GM12873 (cell line): ENCODE measurements around the gene UBE2D3.

Experiments
- TF ChIP-seq, protein P1 (sequence below): IDR thresholded peaks from 2 replicates; pipeline ENCODE4 v1.5.1; 2012; ENCODE audit warnings: low read depth, mild to moderate bottlenecking, moderate library complexity, low read length, control low read depth; ENCODE audit not compliant: insufficient read depth; ENCODE audit errors: missing control alignments

The UBE2D3 gene

DNA sequence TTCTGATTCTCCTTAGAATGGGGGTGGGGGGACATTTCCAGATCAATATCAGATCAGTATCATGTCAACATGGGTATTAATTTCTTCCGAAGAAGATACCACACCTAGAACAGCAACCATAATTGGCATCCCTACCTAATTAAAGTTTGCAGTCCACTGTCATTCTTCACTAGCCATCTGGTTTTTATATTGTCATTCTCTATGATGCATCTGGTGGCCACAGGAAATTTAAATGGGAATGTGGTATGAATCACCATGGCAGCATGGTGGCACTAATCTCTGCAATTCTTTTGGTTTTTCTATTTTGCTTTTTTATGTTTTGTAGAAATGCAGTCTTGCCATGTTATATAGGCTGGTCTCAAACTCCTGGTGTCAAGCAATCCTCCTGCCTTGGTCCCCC lies 16.6 kb upstream of the UBE2D3 start:
- TF ChIP-seq, protein P1, sequence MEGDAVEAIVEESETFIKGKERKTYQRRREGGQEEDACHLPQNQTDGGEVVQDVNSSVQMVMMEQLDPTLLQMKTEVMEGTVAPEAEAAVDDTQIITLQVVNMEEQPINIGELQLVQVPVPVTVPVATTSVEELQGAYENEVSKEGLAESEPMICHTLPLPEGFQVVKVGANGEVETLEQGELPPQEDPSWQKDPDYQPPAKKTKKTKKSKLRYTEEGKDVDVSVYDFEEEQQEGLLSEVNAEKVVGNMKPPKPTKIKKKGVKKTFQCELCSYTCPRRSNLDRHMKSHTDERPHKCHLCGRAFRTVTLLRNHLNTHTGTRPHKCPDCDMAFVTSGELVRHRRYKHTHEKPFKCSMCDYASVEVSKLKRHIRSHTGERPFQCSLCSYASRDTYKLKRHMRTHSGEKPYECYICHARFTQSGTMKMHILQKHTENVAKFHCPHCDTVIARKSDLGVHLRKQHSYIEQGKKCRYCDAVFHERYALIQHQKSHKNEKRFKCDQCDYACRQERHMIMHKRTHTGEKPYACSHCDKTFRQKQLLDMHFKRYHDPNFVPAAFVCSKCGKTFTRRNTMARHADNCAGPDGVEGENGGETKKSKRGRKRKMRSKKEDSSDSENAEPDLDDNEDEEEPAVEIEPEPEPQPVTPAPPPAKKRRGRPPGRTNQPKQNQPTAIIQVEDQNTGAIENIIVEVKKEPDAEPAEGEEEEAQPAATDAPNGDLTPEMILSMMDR = no peak

DNA sequence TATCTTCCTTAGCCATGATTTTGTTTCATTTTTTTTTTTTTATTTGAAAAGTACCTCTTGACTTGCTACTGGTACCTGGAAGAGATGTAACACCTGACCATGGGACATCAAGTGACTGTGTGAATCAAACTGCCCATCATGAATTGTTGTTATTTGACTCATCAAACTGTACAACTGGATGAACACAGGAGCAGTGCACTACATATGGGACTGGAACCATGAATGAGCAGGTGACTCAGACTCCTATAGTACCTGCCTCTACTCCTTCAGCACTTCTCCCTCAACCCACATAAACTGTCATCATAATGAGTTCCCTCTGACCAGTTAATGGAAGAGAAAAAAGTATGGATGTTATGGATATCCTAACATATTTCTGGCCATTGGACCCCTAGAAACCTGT lies 15.9 kb upstream of the UBE2D3 start:
- TF ChIP-seq, protein P1 = no peak

DNA sequence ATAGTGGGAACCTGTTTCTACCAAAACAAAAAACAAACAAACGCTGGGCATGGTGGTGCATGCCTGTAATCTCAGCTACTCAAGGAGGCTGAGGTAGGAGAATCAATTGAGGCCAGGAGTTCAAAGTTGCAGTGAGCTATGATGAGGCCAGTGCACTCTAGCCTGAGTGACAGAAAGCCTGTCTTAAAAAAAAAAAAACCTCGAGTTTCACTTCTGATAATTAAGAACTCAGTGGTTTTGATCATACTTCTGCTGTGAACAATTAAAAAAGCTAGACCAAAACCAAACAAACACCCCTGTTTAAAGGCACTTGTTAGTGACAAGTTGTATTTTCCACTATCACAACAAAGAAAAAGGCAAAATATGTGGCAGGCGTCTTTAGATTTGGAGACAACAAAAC lies 15.0 kb upstream of the UBE2D3 start:
- TF ChIP-seq, protein P1 = no peak

DNA sequence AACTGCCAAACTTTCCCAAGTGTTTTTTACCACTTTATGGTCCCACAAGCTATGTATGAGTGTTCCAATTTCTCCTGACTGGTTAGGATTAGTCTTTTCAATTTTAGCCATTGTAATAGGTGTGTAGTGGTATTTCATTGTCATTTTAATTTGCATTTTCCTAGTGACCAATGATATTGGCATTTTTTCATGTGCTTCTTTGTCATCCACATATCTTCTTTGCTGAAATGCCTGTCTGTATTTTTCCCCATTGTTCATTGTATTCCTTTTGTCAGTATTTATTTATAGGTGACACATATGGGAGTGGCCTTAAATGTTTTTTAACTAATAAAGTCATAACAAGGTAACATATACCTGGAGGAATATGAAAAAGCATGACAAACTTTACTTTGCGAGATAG lies 9.2 kb upstream of the UBE2D3 start:
- TF ChIP-seq, protein P1 = no peak

DNA sequence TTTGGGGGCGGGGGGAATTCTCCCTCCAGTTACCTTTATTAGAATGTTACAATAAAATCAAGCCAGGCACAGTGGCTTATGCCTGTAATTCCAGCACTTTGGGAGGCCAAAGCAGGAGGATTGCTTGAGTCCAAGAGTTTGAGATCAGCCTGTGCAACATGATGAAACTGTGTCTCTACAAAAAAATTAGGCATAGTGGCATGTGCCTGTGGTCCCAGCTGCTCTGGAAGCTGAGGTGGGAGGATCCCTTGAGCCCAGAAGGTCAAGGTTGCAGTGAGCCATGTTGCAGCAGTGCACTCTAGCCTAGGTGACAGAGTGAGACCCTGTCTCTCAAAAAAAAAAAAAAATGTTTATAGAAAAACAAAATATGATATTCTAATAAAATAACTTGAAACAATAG lies 5.3 kb upstream of the UBE2D3 start:
- TF ChIP-seq, protein P1 = no peak

DNA sequence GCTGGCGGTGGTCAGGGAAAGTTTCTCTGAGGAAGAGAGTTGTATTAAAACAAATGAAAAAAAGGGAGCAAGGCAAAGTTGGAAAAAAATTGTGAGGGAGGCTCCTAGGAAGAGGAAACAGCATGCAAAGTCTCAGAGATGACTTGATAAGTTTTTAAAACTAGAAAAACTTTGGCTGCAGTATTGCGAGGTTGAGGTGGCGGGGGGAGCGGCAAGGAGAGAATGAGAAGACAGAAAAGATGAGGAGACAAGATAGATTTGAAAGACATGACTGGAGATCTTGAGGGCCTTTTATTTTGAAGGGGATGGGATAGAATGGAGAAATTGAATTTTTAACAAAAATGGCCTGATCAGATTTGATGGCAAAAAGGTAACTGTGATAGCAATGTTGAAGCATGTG lies 4.8 kb upstream of the UBE2D3 start:
- TF ChIP-seq, protein P1 = no peak

DNA sequence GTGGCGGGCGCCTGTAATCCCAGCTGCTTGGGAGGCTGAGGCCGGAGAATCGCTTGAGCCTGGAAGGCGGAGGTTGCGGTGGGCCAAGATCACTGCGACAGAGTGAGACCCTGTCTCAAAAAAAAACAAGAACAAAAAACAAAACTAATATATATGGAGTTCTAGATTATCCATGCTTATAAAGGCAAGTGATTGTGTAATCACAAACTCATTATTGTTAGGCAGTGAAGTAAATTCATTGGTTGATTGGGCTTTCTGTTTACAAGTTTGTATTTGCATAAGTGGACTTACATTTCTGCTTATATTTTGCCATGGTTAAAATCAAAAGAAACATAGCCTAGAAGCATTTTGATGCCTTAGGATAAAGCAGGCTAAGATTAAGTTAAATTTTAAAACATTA lies 2.5 kb upstream of the UBE2D3 start:
- TF ChIP-seq, protein P1 = no peak

DNA sequence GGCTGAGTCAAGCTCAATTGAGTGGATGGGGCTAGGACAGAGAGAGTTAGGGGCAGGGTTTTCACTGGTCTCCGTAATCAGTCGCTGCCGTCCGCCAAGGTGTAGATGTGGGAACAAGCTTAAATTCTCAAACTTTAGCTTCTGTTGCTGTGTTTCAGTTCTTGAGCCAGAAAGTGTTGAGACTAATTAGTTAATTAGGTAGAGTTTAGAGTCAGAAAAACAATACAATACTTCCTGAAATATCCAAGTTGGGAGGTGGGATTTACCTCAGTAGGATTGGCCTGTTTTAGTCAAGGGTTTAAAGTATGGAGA lies 1.1 kb upstream of the UBE2D3 start:
- TF ChIP-seq, protein P1 = no peak
